Forelimb muscle (tissue), 1 donor: ENCODE results near the gene TNPO3. TPM values are rescaled to one million over a fixed set of nuclear protein-coding genes. Genes with fewer than 3 reads are reported as not detected.
"Not testable (repeated sequence)": the region's sequence is repeated elsewhere in the genome, so short reads cannot be mapped to it uniquely, and the experiment has no call there.

Source experiments
- DNase-seq: peaks from one replicate; pipeline ENCODE4 v3.0.0-alpha.2; 2013; ENCODE audit warnings: low read depth
- polyA plus RNA-seq: library from polyadenylated mRNA; unstranded; fragments of 120-200 nt; gene quantifications from one replicate; pipeline ENCODE4 v1.2.1, GENCODE V29; 2013; ENCODE audit not compliant: insufficient read length

TNPO3 gene
- polyA plus RNA-seq, 1 donor, result 30.5 TPM

DNA sequence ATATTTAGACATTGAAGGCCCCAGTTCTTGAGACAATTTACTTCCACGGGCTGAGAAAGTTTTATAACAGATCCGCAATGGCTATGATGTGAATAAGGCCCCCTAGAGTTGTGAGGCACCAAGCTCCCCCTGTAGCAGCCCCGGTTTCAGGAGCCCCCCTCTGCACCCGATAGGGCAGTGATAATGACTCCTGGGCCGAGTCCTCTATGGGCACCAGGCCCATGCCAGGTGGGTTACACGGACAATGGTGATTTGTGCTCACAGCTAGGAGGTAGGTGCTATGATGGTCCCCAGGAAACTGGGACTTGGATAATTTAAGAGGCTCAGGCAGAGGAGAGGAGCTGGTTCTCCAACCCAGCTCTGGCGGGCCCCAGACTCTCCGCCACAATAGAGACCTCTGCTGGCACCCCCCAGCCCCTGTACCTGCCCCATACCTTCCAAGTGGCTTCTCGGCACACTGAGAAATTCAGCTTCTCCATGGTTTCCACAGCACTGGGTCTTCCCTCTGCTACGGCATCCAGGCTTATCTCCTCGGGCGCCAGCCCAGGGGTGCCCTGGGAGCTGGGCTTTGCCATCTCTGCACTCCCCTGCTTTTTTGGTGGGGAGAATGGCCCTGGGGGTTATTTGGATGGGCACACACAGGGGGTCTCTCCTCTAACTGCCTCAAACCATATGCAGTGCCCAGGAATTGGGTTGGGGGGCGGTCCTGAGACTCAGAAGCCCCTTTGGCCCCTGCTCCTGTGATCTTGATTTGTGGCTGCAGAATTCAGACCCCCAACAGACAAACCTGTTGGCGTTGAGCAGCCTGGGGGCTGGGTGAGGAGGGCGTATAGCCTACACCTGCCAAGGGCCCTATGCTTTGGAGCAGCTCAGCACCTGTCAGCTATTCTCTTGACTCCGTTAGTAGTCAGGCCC, 132.2 kb downstream of the TNPO3 start:
- DNase-seq, result no peak

DNA sequence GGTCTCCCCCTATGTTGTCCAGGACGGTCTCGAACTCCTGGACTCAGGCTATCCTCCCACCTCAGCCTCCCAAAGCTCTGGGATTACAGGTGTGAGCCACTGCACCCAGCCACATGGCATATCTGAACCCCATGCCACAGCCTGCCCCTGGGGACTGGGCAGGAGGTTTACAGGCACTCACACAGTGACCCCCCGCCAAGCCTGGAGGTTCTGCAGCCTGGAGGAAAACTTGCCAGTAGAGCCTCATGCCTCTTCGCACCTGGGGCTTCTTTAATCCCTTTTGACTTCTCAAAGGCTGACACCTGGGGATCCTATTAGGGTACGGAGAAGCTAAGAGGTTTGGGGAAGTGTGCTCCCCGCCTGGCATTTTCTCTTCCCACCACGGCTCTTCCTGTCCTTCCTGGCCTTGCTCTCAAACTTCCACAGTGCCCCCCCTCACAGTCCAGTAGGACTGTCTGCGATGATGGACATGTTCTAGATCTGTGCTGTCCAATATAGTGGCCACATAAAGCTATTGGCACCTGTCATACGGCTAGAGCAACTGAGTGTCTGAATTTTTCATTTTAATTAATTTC, 133.0 kb downstream of the TNPO3 start:
- no peak for DNase-seq

GRCh38 chr7:128920913-128921582, 133.9 kb downstream of the TNPO3 start:
- DNase-seq, result no peak

GRCh38 chr7:128919881-128920799, 134.8 kb downstream of the TNPO3 start:
- DNase-seq, result no peak

DNA sequence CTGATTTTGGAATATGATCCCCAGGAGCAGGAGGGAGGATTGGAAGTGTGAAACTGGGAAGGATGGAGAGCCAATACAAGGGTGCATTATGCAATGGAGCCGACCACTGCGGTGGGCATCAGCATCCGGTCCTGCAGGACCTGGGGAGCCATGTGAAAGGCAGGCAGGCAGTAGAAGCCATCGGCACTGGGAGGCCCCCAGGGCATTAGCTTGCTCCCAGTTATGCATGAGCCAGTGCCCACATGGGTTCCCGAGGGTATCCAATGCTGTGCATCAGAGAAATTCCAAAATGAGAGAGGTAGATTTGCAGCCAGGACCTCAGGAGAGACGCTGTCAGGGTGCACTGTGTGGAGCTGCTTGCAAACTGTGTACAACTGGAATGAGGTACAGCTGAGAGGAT, 135.7 kb downstream of the TNPO3 start:
- DNase-seq, result no peak

DNA sequence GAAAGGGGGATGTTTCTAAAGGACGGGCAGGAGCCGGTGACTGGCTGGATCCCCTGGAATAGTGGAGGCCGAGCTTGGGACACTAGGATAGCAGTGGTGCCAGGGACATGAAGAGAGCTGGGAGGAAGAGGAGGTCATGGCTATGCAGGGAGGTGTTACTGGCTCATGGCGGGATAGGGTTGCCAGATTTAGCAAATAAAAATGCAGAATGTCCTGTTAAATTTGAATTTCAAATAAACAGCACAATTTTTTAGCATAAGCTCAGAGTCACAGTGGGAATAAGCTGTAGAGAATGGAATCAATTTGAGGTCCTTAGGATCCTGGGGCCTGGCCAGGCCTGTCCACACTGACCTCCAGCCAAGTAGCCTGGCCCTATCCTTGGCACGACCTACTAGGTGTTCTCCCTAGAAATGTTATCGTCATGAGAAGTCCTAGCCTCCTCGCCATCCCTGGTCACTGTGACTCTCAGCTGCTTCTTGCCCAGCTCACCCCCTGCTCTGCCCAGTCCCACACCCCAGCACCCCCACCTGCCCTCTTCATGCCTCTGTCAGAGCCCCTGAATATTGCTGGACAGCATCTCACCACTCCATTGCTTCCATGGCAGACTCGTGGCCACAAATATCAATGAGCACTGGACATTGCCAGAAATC, 136.8 kb downstream of the TNPO3 start:
- no peak for DNase-seq

GRCh38 chr7:128917122-128917521, 137.8 kb downstream of the TNPO3 start:
- no peak for DNase-seq

- no peak for DNase-seq
These were observed 138.3 kb downstream of the TNPO3 start for GRCh38 chr7:128916643-128916915.

DNA sequence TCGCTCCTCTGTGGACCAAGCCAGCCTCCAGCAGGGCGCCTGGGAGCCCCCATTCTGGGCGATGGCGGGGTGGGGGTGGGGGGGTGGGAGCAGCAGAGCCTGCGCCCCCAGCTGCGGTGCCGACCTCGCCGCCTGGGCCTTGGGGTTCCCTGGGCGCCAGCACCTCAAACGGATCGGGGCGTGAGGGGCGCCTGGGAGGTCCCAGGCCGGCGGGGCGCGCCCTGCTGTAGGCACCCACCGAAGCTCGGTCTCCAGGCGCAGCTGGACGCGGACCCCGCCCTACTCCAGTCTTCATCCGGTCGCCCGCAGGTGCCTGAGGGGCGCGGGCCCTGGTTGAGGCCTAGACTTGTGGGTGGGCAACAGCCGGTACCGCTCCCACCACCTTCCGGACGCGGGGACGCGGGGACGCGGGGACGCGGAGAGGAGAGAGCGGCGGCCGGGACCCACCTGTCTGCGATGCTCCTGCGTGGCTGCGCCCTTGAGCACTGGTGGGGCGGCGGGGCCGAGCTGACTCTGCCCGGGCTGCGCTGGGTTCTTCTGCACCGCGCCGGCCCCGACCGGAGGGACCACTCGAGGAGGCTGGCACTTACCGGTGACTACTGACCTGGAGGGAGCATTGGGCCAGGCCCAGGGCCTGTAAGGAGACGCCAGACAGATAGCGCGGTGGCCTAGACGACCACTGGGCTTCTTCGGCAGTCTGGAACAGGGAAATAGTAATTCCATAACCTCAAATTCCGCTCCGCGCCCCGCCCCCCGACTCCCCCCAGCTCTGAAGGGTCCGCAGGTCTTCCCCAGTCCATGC, 138.9 kb downstream of the TNPO3 start:
- no peak for DNase-seq

GRCh38 chr7:128915271-128915819, 139.6 kb downstream of the TNPO3 start:
- DNase-seq, result no peak

DNA sequence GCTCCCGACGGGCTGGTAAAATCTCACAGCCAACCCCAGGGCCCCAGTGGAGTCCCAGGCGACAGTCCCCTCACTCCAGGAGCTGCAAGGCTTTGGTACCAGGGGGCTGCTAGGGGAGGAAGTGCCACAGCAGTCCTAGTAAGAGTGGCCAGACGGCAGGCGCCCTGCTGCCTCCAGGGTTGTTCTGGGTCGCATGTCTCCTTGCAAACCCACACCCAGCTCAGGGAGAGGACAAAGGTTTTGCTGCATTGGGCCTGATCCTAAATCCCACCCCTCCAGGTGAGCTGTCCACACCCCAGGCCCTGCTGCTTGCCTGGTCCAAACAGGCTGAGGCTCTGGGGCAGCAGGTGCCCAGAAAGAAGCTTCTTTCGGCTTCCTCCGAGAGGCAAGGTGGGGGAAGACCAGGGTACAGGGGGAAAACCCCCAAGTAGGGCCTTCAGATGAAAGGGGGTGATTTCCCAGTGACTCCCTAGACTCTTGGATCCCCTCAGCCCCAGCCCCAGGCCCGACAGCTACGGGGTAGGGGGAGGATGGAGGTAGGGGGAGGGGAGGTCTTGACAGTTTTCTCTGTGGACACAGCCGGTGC, 140.3 kb downstream of the TNPO3 start:
- DNase-seq, result no peak

DNA sequence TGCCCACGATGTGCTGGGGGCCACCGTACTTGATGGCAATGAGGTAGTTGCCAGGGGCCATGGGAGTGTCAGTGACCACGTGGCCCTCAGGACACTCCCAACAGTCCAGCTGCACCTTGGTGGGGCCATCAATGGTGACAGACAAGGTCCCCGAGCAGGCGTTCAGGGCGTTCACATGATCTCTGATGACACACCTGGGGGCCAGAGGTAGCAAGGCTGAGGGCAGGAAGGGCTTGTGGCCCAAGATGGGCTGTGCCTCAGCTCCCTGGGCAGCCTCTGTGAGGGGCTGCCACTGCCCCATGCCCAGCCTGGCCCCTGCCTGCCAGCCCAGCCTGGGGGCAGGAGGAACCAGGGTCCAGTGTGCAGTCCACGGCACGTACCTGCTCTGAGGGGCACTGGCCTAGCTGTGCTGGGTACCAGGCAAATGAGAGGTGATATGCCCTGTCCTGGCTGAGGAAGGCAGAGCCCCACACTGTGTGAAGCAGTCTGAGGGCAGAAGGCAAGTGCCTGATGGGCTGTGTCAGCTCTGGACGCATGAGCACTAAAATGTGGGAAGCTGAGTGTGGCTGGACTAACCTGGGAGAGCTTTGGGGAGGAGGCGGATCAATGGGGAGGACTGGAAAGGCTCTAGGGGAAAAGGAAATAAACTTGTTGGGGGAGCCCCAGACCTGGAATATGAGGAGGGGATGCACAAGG, 140.9 kb downstream of the TNPO3 start:
- no peak for DNase-seq

DNA sequence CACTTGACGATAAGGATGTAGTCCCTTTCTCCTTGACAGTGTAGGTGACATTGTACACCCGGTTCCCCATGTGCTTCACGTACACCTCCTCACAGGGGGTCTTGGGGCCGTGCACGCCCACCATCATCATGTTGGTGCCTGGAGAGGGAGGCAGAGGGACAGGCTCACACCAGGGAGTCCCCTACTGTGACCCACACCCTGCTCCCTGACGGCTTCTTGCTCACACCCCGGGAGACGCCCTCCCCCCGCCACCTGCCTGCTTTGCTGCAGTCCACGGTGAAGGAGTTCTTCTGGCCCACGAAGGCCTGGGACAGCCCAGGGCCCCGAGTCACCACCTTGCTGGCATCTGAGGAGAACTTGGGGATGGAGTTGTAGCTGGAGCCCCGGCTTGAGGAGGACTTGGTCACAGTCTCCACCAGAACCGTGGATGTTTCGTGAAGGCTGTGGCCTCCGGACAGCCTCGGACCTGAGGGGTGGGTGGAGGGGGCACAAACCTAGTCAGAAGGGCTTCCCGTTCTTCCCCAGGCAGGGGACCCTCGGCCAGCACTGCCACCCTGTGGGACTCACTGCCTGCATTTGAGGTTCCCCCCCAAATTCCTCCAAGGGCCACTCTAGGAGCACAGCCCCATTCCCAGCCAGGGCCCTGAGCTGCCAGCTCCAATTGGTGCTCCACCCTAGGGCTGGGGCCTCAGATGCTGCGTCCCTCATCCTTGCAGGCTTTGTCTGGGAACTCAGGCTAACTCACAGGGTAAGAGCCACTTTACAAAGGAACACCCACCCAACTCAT, 142.0 kb downstream of the TNPO3 start:
- DNase-seq, result not testable (repeated sequence)

DNA sequence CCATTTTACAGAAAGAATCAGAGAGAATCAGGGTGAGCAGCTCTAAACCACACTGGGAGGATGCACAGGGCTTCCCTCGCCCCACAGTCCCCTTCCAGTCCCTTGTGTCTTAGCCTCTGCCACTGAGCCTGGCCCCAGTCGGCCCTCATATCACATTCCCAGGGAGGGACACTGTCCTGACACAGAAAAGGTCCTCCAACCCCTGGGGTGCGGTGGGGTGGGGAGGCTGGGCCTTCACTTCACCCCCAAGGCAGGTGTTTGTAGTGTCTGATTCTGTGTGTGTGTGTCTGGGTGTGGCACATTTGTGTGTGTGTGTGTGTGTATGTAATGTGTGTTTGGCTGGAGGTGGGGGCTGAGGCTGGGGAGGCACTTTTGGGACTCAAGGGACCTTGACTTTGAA, 142.6 kb downstream of the TNPO3 start:
- DNase-seq, result no peak

- no peak for DNase-seq
These were observed 143.4 kb downstream of the TNPO3 start for GRCh38 chr7:128911423-128912031.

GRCh38 chr7:128910569-128910945, 144.4 kb downstream of the TNPO3 start, which contains the start of gene KCP:
TSS of gene KCP (minus strand) at chr7:128910709. CDS start at chr7:128910676, 33 bp downstream.
- DNase-seq, result no peak

GRCh38 chr7:128909625-128910568, 145.0 kb downstream of the TNPO3 start:
- no peak for DNase-seq
